DLD1 (cell line): ENCODE measurements around the gene CFAP61.

Experiments used
- in situ Hi-C: cut with HindIII; loops from 2 replicates; pipeline ENCODE4 v1.10.0; 2017; ENCODE audit warnings: low sequenced_read_pairs

Gene CFAP61

DNA sequence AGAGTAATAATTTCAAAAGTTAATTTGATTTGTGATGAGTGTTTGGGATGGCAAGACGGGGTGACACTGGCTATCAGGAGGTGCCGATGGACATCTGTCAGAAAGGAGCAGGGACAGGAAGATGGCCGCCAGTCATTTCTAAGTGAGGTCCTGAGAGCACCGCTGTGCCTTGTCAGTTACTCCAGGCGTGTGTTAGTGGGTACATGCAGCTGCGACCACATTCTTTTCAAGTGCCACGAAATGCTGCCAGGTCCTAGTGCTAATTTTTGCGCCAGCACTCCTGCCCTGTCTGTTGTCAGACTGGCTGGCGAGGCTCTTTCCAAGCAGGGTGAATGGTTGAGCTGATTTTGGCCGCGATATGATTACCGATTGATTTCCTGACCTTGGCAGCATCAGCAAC lies 251.0 kb downstream of the CFAP61 start:
- in situ Hi-C loops = no loop called here

- in situ Hi-C loops = no loop called here
These were observed 251.4 kb downstream of the CFAP61 start for GRCh38 chr20:20303742-20304141.

DNA sequence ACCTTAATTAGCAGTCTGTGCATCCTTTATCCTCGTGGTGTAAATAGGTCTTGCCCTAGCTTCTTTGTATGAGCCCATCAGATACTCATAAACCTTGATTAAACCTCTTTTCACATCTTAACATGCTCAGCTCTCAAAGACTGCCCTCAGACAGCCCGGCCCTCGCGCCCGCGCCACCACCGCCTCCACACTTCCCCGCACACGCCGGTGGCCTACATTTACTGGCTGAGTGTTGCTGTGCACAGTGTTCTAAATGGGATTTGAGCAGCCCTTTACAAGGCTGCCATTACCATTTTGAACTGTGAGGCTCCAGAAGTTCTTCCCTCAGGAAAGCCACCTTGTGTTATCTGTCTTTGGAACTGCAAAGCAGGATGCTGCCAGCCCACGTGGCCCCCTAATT lies 252.6 kb downstream of the CFAP61 start:
- in situ Hi-C loops = no loop called here

DNA sequence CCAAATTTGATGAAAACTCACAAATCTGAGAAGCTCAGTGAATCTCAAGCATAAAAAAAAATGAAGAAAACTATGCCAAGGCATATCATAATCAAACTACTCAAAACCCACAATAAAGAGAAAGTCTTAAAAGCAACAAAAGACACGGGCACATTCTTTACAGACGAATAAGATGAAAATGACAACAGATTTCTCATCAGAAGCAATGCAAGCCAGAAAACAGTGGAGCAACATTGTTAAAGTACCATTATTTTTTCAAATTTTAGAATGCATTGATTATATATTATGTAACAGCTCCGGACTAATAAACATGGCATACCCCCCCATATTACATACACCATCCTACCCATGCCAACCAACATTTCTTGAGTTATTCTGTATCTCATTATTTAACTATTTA lies 260.2 kb downstream of the CFAP61 start:
- in situ Hi-C loops = no loop called here

- in situ Hi-C loops = no loop called here
These were observed 264.9 kb downstream of the CFAP61 start for GRCh38 chr20:20317195-20317594.

DNA sequence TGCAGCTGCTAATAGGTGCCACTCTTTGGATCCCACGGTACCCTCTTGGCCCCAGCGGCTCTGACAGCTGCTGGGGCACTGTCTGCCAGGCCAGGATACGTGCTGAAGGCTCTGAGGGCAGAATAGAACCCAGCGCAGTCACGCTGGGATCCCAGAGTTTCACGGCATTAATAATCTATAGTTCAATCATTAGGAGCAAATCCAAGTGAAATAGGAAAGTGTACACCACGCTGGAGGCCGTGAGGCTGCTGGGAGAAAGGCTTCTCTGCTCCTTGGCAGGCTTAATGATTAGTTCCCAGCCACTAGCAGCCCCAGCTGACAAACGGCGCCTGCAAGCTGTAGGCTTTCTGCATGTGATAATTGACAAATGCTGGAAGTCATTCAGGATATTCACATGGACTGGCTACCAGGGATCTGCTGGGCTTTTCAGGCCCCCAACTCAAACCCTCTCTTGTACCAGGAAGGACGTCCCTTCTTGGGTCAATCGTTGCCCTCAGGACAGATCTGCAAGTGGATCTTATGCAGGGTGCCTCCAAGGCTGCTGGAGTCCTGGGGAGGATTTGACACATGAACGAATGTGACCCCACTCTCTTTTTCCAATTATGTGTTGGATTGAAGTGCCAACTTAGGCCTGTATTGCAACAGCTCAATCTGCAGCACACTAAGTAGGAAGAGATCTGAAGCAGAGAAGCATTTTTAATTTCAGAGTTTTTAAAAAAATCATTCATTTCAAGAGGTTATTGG lies 265.5 kb downstream of the CFAP61 start:
- in situ Hi-C loops = no loop called here

DNA sequence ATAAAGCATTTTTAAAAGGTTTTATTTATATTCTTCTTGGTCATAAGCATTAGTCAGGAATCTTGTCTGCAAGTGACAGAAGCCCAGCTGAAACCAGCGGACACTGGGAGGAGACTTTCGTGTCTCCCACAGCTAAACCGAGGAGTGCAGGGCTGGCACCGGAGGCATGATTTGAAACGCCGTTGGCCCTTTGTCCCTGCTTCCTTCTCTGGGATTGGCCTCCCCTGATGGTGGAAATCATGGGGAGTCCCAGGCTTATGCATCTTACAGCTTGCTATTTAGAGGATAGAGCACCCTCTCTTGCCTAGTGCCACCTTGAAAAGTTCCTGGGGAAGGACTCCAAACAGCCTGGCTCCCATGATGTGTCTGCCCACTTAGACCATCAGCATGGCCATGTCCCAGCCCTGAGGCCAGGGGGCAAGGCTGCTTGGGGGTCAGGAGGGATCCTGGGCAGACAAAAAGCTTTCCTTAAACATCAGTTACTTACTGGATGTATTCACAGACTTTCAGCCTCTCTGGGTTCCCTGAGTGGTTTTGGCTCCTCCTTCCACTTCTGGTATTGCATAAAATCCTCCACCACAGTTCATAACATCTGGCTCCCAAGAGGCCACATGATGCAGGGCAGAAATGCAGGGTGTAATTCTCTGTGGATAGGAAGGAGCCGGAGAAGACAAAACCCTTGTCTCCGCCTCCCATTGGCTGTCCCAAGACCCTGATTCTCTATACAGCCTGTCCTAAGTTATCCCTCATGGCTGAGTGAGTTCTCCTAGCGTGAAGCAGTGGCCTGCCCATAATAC lies 266.2 kb downstream of the CFAP61 start:
- in situ Hi-C loops = no loop called here

- in situ Hi-C loops = no loop called here
These were observed 268.8 kb downstream of the CFAP61 start for GRCh38 chr20:20321134-20321533.

GRCh38 chr20:20321917-20322316 lies 269.6 kb downstream of the CFAP61 start:
- in situ Hi-C loops = no loop called here

DNA sequence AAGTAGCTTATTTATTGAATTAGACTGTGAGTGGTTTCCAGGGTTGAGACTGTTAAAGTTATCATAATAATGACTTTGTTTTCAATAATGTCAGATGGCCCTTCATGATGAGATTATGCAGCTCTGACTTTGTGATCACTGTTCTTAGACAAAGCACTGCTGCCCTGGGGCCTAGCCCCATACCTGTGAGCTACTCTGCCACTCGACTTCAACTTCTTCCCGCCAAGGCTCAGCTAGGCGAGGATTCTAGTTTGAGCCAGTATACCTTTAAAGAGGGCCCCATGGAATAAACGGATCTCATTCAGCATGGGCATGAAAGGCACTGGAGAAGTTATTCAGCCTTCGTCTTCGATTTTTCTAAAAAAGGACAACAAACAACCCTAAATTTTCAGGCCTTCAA lies 270.6 kb downstream of the CFAP61 start:
- in situ Hi-C loops = no loop called here

DNA sequence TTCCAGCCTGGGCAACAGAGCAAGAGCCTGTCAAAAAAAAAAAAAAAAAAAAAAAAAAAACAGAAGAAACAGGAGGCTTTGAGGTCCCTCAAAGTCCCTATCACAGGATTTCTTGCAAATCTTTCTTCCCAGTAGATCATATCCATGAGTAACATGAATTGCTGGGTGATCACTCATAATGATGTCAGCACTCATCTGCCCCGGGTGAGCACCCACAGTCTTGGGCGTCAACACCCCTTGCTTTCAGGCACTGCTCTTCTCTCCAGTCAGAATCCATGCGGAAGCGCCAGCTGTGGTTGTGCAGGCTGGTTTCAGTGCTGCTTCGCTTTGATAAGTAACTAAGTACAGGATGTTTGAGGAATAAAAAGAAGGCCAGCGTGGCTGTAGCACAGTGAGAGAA lies 275.4 kb downstream of the CFAP61 start:
- in situ Hi-C loops = no loop called here

DNA sequence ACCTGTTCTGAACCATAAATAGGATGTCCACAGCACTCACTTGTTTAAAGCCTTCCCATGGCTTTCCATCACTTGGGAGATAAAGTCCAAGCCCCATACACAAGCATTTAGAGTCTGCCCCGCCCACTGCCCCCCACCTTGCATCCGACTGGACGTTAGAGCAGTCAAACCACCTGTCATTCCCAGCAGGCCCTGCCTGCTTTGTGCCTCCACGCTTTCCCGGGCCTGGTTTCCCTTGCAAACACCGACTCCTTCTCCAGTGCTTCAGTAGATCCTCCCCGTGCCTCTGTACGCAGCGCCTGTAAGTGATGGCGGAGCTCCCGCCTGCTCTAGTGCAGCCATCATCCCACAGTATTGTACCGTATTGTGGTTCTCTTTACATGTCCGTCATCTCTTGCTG lies 277.2 kb downstream of the CFAP61 start:
- in situ Hi-C loops = no loop called here

GRCh38 chr20:20331156-20331555 lies 278.8 kb downstream of the CFAP61 start:
- in situ Hi-C loops = no loop called here

DNA sequence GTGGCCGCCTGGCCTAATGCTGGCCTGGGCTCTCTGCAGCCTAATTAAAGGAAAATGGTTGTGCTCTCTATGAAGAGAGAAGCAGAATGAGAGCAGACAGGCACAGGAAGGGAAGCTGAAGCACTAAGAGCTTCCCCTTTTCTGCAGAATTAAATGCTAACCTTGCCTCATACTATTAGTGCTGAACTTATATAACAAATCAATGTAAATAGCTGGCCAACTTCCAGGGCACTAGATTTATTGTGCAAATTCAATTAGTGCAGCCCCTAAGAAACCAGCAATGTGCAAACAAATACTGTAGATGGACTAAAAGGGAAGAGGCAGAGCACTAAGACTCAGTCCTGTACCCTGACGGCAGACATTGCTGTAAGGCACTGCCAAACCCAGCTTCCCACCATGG lies 279.5 kb downstream of the CFAP61 start:
- in situ Hi-C loops = no loop called here

DNA sequence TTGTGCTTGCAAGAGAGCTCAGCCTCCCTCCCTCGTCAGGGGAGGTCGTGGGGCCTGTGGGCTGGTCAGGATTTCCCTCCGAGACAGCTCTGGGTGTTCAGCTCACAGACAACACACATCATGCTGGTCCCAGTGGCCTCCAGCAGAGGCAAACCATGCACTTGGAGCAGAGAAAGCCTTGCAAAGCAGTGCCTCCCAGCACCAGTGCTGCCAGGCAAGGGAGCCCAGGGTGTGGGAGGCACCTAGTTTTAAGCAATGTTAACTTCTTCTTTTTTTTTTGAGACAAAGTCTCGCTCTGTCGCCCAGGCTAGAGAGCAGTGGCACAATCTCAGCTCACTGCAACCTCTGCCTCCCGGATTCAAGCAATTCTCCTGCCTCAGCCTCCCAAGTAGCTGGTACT lies 281.5 kb downstream of the CFAP61 start:
- in situ Hi-C loops = no loop called here

DNA sequence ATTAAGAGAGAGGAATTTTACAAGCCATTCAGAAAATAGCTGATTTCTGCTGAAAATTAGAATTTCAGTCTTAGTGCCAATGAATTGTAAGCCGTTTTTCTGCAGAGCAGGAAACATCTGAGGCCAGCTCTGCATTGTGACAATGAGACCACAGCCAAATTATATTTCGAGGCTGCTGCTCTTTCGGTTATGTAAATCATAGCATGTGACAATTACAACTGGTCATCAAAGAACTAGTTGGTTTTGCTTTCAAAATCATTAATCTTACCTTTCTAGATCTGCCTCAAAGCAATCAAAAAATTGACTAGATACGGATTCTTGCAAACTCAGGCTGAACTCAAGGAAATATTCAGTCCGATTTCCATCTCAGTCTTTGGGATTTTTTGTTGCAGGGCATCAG lies 282.2 kb downstream of the CFAP61 start:
- in situ Hi-C loops = no loop called here

- in situ Hi-C loops = no loop called here
These were observed 285.9 kb downstream of the CFAP61 start for GRCh38 chr20:20338133-20338730.

- in situ Hi-C loops = no loop called here
These were observed 288.1 kb downstream of the CFAP61 start for GRCh38 chr20:20340443-20340842.

DNA sequence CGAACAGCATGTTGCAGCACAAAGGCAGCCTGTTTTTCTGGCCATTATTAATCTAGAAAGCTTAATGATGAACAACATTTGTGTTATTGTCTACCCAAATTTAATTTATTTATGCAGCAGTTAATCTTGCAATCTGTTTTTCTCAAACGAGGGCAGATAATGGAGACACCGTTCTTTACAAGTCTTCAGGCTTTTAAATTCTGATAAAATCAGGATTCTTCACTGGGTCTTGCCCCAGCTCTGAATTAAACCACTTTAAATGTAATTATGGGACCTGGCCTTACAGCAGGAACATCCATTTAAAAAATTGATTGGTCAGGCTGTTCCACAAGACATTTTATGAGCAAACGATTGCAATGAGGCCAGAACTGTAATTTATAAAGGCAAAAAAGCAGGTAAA lies 289.0 kb downstream of the CFAP61 start:
- in situ Hi-C loops = no loop called here

DNA sequence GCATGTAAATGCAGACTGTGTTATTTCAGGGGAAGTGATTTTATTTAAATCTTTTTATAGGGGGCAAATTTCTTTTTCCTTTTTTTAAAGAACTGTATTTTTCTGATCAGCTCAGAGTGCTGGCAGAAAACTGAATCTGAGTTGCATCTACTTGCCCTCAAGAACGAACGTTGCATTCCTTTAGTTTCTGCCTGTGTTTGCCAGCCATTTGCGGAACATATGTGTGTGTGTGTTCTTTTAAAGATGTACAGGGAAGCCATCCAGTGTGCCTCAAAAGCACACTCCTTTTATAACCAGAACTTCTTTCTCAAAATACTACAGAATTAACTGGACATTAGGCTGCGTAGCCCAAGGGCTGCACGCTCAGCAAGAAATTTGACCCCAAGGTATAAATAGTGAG lies 289.7 kb downstream of the CFAP61 start:
- in situ Hi-C loops = no loop called here

DNA sequence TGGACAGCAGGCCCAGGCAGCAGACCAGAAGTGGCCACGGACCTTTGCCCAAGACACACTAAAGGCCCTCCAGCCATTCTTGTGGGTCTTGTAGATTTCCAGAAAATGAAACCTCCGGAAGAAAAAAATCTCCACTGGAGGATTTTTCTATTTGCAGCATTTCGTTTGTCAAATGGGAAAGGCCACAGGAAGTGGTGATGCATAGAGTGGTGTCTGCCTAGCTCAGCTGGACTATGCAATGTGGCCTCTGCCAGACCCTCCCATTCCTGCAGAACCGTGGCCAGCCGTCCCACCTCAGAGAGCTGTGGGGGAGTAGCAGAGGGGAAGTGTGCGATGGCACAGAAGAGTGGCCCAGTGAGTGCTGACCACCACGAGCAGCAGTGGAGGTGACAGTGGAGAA lies 291.6 kb downstream of the CFAP61 start:
- in situ Hi-C loops = no loop called here

DNA sequence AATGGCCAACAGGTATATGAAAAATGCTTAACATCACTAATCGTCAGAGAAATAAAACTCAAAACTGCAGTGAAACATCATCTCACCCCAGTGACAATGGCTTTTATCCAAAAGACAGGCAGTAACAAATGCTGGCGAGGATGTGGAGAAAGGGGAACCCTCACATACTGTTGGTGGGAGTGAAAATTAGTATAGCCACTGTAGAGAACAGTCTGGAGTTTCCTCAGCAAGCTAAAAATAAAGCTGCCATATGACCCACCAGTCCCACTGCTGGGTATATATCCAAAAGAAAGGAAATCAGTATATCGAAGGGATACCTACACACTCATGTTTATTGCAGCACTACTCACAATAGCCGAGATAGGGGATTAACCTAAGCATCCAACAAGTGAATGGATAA lies 292.1 kb downstream of the CFAP61 start:
- in situ Hi-C loops = no loop called here
